Endothelial cell of umbilical vein (primary cell): Measurements from ENCODE around the gene CMIP. TPM values are rescaled to one million over a fixed set of nuclear protein-coding genes. Genes with fewer than 3 reads are reported as not detected.

Experiments
- BruUV-seq: library from RNA; stranded (reverse); fragments of 400-500 nt; replicated peaks from 2 replicates; lab custom pipeline; 2021; lab: Mats Ljungman, UMichigan
- CTCF ChIA-PET: fragments of 300-600, 350-600 bp; sonication (Branson Sonifier 250); formaldehyde crosslinking; loops from one replicate; lab custom pipeline; 2021; ENCODE audit warnings: antibody characterized with exemption, inconsistent platforms; lab: Charles Lee
- POLR2A ChIA-PET: fragments of 300-600, 350-600 bp; sonication (Branson Sonifier 250); formaldehyde crosslinking; loops from one replicate; lab custom pipeline; 2021; ENCODE audit warnings: antibody characterized with exemption, inconsistent platforms; lab: Charles Lee
- DNase-seq: peaks from one replicate; pipeline ENCODE4 v3.0.0-alpha.2; 2011; ENCODE audit warnings: low read depth, low spot score
- FAIRE-seq: peaks from 2 replicates; lab custom pipeline; 2011; peaks lifted over from hg19 to GRCh38; lab: Jason Lieb, UNC
- H2AFZ ChIP-seq: 2 replicates; pipeline ENCODE4 v1.6.0; 2012; ENCODE audit warnings: low read depth, low read length, control low read depth, inconsistent platforms
- H3K27ac ChIP-seq: 2 replicates; pipeline ENCODE4 v1.5.1; 2011; ENCODE audit warnings: low read depth, mild to moderate bottlenecking, control low read depth, low read length, moderate library complexity; ENCODE audit not compliant: insufficient read depth
- H3K27me3 ChIP-seq, 2 experiments: 2 replicates each; pipeline versions ENCODE4 v1.6.0 to v1.6.1; 2011; ENCODE audit warnings: low read length in 2 of 2, mixed read lengths in 1 of 2; ENCODE audit not compliant: control insufficient read depth in 2 of 2, insufficient read depth in 2 of 2
- H3K36me3 ChIP-seq, 2 experiments: 2 replicates in 1 of 2; 3 replicates in 1 of 2; pipeline ENCODE4 v1.5.1; 2011; ENCODE audit warnings: low read length in 2 of 2, mild to moderate bottlenecking in 1 of 2, moderate library complexity in 1 of 2; ENCODE audit not compliant: control insufficient read depth in 2 of 2, insufficient read depth in 2 of 2; ENCODE audit errors: extremely low read depth in 1 of 2
- H3K4me1 ChIP-seq: 3 replicates; pipeline ENCODE4 v1.5.1; 2011; ENCODE audit warnings: mild to moderate bottlenecking, low read length; ENCODE audit not compliant: control insufficient read depth, insufficient read depth; ENCODE audit errors: extremely low read depth
- H3K4me2 ChIP-seq: 2 replicates; pipeline ENCODE4 v1.6.1; 2011; ENCODE audit warnings: low read length, control low read depth, mixed read lengths; ENCODE audit not compliant: insufficient read depth
- H3K4me3 ChIP-seq, 3 experiments: fragments of 200-600 bp in 1 of 3; sonication (generic), shearing (Covaris generic) in 1 of 3; replicated peaks in 1 of 3; 2 replicates each; pipeline ENCODE4 v1.5.1; 2011 to 2016; ENCODE audit warnings: control low read depth in 3 of 3, low read length in 3 of 3, mild to moderate bottlenecking in 2 of 3, inconsistent platforms in 1 of 3, low read depth in 1 of 3, moderate library complexity in 1 of 3; ENCODE audit not compliant: insufficient read depth in 1 of 3
- H3K79me2 ChIP-seq: 2 replicates; pipeline ENCODE4 v1.6.0; 2012; ENCODE audit warnings: low read length, inconsistent platforms; ENCODE audit not compliant: control insufficient read depth, insufficient read depth
- H3K9ac ChIP-seq: replicated peaks from 2 replicates; pipeline ENCODE3; 2011; ENCODE audit warnings: low read length, control low read depth; ENCODE audit not compliant: insufficient read depth; ENCODE audit errors: extremely low read depth
- H3K9me1 ChIP-seq: replicated peaks from 3 replicates; pipeline ENCODE4 v1.6.0; 2011; ENCODE audit warnings: mild to moderate bottlenecking, low read length; ENCODE audit not compliant: control insufficient read depth, insufficient read depth; ENCODE audit errors: extremely low read depth
- H3K9me3 ChIP-seq: replicated peaks from 2 replicates; pipeline ENCODE4 v1.5.1; 2012; ENCODE audit warnings: low read length, inconsistent platforms; ENCODE audit not compliant: control insufficient read depth, insufficient read depth
- H4K20me1 ChIP-seq: replicated peaks from 2 replicates; pipeline ENCODE3; 2011; ENCODE audit warnings: mild to moderate bottlenecking, low read length; ENCODE audit not compliant: control insufficient read depth, insufficient read depth; ENCODE audit errors: extremely low read depth
- EZH2 ChIP-seq: IDR thresholded peaks from 2 replicates; pipeline ENCODE4 v1.6.1; 2012; ENCODE audit warnings: borderline replicate concordance, low read depth, mild to moderate bottlenecking, moderate library complexity, low read length, inconsistent platforms; ENCODE audit not compliant: severe bottlenecking
- FOS ChIP-seq: IDR thresholded peaks from 2 replicates; pipeline ENCODE4 v1.6.1; 2011; ENCODE audit warnings: mild to moderate bottlenecking, low read length, moderate library complexity, borderline replicate concordance; ENCODE audit not compliant: insufficient read depth
- GATA2 ChIP-seq: IDR thresholded peaks from 2 replicates; pipeline ENCODE4 v1.7.0; 2011; ENCODE audit warnings: low read depth, mild to moderate bottlenecking, moderate library complexity, mixed read lengths, low read length; ENCODE audit not compliant: insufficient read length, insufficient read depth
- JUN ChIP-seq: IDR thresholded peaks from 2 replicates; pipeline ENCODE4 v1.6.1; 2011; ENCODE audit warnings: borderline replicate concordance, low read depth; ENCODE audit not compliant: insufficient read length, insufficient read depth
- MAX ChIP-seq: IDR thresholded peaks from 2 replicates; pipeline ENCODE4 v1.6.1; 2011; ENCODE audit not compliant: insufficient read depth, insufficient read length
- MYC ChIP-seq: IDR thresholded peaks from one replicate; pipeline ENCODE4 v1.6.1; 2011; ENCODE audit warnings: mild to moderate bottlenecking, low read depth, low read length
- POLR2A ChIP-seq: IDR thresholded peaks from 2 replicates; pipeline ENCODE4 v1.6.1; 2012; ENCODE audit warnings: low read depth, mild to moderate bottlenecking, control low read depth, low read length
- POLR2AphosphoS5 ChIP-seq: IDR thresholded peaks from 2 replicates; pipeline ENCODE4 v1.6.1; 2012; ENCODE audit warnings: low read depth, mild to moderate bottlenecking, control low read depth, low read length, moderate library complexity; ENCODE audit not compliant: insufficient read depth
- dilution Hi-C: fragments of 300-500 bp; cut with MboI; formaldehyde crosslinking; loops from one replicate; pipeline ENCODE4 v1.15.0; 2019; ENCODE audit warnings: low sequenced_read_pairs; ENCODE audit not compliant: extremely low pct_ligation_motif_present
- intact Hi-C: fragments of 100-400 bp; cut with micrococcal nuclease; formaldehyde crosslinking; loops from one replicate; pipeline ENCODE4 v1.10.0; 2022
- polyA plus RNA-seq, 4 experiments: library from polyadenylated mRNA; depleted of rRNA in 3 of 4; stranded (reverse) in 3 of 4; unstranded in 1 of 4; fragments of >200 nt; gene quantifications; 2 replicates each; pipeline versions ENCODE4 v1.2.1 to v1.2.3, GENCODE V29; 2011 to 2012; ENCODE audit warnings: missing spikeins in 1 of 4
- total RNA-seq: library from RNA; stranded (reverse); gene quantifications from 2 replicates; pipeline ENCODE4 v1.2.3, GENCODE V29; 2021
- TF ChIP-seq, protein P1 (sequence below), 2 donors: IDR thresholded peaks; 1 replicate in 1 of 2; 2 replicates in 1 of 2; pipeline ENCODE4 v1.5.1; 2011; ENCODE audit warnings: low read length in 2 of 2, mild to moderate bottlenecking in 2 of 2, moderate library complexity in 2 of 2, control low read depth in 1 of 2, inconsistent platforms in 1 of 2, low read depth in 1 of 2; ENCODE audit not compliant: insufficient read depth in 1 of 2; ENCODE audit errors: extremely low read depth in 1 of 2

The CMIP gene
- total and polyA plus RNA-seq, 2 donors (not counting 3 experiments of a cell fraction or from before 2014, with no cell fraction given) = 29.0 to 101 TPM

- Histone ChIP-seq H3K4me1 (peaks cover 11% of the 10 kb centered on the region), H3K9me3 (no peaks in the 10 kb centered on the region), H3K4me2 (no peak overlapping the region), H3K4me3 (no peak overlapping the region), H4K20me1 (no peaks in the 10 kb centered on the region), H3K9ac (no peak overlapping the region), H3K27me3 (no peaks in the 10 kb centered on the region), H3K36me3 (peaks cover 0 to 4% of the 10 kb centered on the region in 2 experiments), H3K27ac (no peak overlapping the region), H3K79me2 (peaks cover 80% of the 10 kb centered on the region), H2AFZ (no peak overlapping the region), H3K9me1 (no peaks in the 10 kb centered on the region)
- no peak for DNase-seq
- TF ChIP-seq POLR2A (no peak), MAX (no peak), MYC (no peak), POLR2AphosphoS5 (no peak), FOS (no peak), GATA2 (no peak), JUN (no peak), EZH2 (no peak)
- TF ChIP-seq, protein P1, sequence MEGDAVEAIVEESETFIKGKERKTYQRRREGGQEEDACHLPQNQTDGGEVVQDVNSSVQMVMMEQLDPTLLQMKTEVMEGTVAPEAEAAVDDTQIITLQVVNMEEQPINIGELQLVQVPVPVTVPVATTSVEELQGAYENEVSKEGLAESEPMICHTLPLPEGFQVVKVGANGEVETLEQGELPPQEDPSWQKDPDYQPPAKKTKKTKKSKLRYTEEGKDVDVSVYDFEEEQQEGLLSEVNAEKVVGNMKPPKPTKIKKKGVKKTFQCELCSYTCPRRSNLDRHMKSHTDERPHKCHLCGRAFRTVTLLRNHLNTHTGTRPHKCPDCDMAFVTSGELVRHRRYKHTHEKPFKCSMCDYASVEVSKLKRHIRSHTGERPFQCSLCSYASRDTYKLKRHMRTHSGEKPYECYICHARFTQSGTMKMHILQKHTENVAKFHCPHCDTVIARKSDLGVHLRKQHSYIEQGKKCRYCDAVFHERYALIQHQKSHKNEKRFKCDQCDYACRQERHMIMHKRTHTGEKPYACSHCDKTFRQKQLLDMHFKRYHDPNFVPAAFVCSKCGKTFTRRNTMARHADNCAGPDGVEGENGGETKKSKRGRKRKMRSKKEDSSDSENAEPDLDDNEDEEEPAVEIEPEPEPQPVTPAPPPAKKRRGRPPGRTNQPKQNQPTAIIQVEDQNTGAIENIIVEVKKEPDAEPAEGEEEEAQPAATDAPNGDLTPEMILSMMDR (IDR thresholded peaks at IDR 0.05; ENCODE audit: extremely low read depth in 1 of 2, insufficient read depth in 1 of 2, low read depth in 1 of 2, low read length in 2 of 2) = no peak
- FAIRE-seq = no peak
- dilution Hi-C loops (loop anchor here (25.0 kb wide), 1 partner anchor 106 kb away; no protein-coding TSS in a partner anchor), intact Hi-C loops (no loop called here)
- no TSS peak for BruUV-seq
- ChIA-PET CTCF (interaction anchor here (2.3 kb wide), 1 partner anchor 16 kb away, joined by 7 read pairs; no protein-coding TSS in a partner anchor), POLR2A (no interaction called here)
These were observed 23.8 kb downstream of the CMIP start for GRCh38 chr16:81468269-81468902.
